Measurements from ENCODE around the gene EPC1. TPM values are rescaled to one million over a fixed set of nuclear protein-coding genes. Genes with fewer than 3 reads are reported as not detected.
"Not testable (repeated sequence)": the region's sequence is repeated elsewhere in the genome, so short reads cannot be mapped to it uniquely, and the experiment has no call there.

EPC1 gene
- polyA plus RNA-seq, 1 donor (not counting 4 experiments of a cell fraction or from before 2014, with no cell fraction given): 34.8 TPM

- H3K27ac ChIP-seq (ENCODE audit: control insufficient read depth, insufficient read depth, low read length): no peak overlapping the region
- no peaks in the 10 kb centered on the region for H3K79me2 ChIP-seq (ENCODE audit: control insufficient read depth, insufficient read depth, low read length)
- peak overlapping the region; percentile 44 for H2AFZ ChIP-seq (ENCODE audit: control insufficient read depth, low read length)
- no peaks in the 10 kb centered on the region for H3K27me3 ChIP-seq (ENCODE audit: control insufficient read depth, extremely low read depth, insufficient read depth, low read length)
- no peaks in the 10 kb centered on the region for H3K36me3 ChIP-seq (ENCODE audit: control insufficient read depth in 2 of 2, extremely low read depth in 1 of 2, insufficient read depth in 2 of 2, low read length in 2 of 2)
- no peak for TF ChIP-seq EZH2 (IDR thresholded peaks at IDR 0.05; ENCODE audit: low read length)
- TF ChIP-seq CTCF (optimal IDR thresholded peaks at IDR 0.05 in 1 of 3, IDR thresholded peaks at IDR 0.05 in 1 of 3, conservative IDR thresholded peaks at IDR 0.05 in 1 of 3; ENCODE audit: extremely low read depth in 1 of 3, insufficient read depth in 2 of 3, low read length in 3 of 3): no peak
- peaks cover 10% of the 10 kb centered on the region for H3K4me1 ChIP-seq (ENCODE audit: control insufficient read depth, extremely low read depth, insufficient read depth, low read length)
- no peak overlapping the region for H3K4me3 ChIP-seq (ENCODE audit: control insufficient read depth in 2 of 3, extremely low read depth in 1 of 3, insufficient read depth in 2 of 3, low read depth in 1 of 3, low read length in 3 of 3)
- H4K20me1 ChIP-seq (ENCODE audit: control insufficient read depth, extremely low read depth, insufficient read depth, low read length): no peaks in the 10 kb centered on the region
- dilution Hi-C loops (cut with MboI; ENCODE audit: extremely low pct_ligation_motif_present, low sequenced_read_pairs): no loop called here
- no peaks in the 10 kb centered on the region for H3K9me3 ChIP-seq (ENCODE audit: control insufficient read depth, low read depth, low read length)
- DNase-seq (ENCODE audit: low read depth, low spot score): no peak
- FAIRE-seq: peak; percentile 70
- H3K4me2 ChIP-seq (ENCODE audit: control insufficient read depth, extremely low read depth, insufficient read depth, low read depth, low read length): peak overlapping the region; percentile 1
- H3K9ac ChIP-seq (ENCODE audit: control insufficient read depth, extremely low read depth, insufficient read depth, low read length): no peak overlapping the region
- H3K9me1 ChIP-seq (ENCODE audit: control insufficient read depth, extremely low read depth, insufficient read depth, low read length): no peaks in the 10 kb centered on the region
Measured at GRCh38 chr10:32253276-32253675, 93.7 kb downstream of the EPC1 start.

GRCh38 chr10:32250489-32250888 is 96.5 kb downstream of the EPC1 start:
- dilution Hi-C loops (cut with MboI; ENCODE audit: extremely low pct_ligation_motif_present, low sequenced_read_pairs); H3K79me2 ChIP-seq (ENCODE audit: control insufficient read depth, insufficient read depth, low read length); FAIRE-seq; H3K9me1 ChIP-seq (ENCODE audit: control insufficient read depth, extremely low read depth, insufficient read depth, low read length); H3K9ac ChIP-seq (ENCODE audit: control insufficient read depth, extremely low read depth, insufficient read depth, low read length); H3K27ac ChIP-seq (ENCODE audit: control insufficient read depth, insufficient read depth, low read length); DNase-seq (ENCODE audit: low read depth, low spot score); H3K4me3 ChIP-seq (ENCODE audit: control insufficient read depth in 2 of 3, extremely low read depth in 1 of 3, insufficient read depth in 2 of 3, low read depth in 1 of 3, low read length in 3 of 3); H3K4me2 ChIP-seq (ENCODE audit: control insufficient read depth, extremely low read depth, insufficient read depth, low read depth, low read length); H3K36me3 ChIP-seq (ENCODE audit: control insufficient read depth in 2 of 2, extremely low read depth in 1 of 2, insufficient read depth in 2 of 2, low read length in 2 of 2); H3K27me3 ChIP-seq (ENCODE audit: control insufficient read depth, extremely low read depth, insufficient read depth, low read length); H3K9me3 ChIP-seq (ENCODE audit: control insufficient read depth, low read depth, low read length); H4K20me1 ChIP-seq (ENCODE audit: control insufficient read depth, extremely low read depth, insufficient read depth, low read length); H2AFZ ChIP-seq (ENCODE audit: control insufficient read depth, low read length): not testable (repeated sequence)
- peaks cover 10% of the 10 kb centered on the region for H3K4me1 ChIP-seq (ENCODE audit: control insufficient read depth, extremely low read depth, insufficient read depth, low read length)

GRCh38 chr10:32246685-32247084 is 100.3 kb downstream of the EPC1 start:
- DNase-seq (ENCODE audit: low read depth, low spot score): no peak
- Histone ChIP-seq H3K4me1 (ENCODE audit: control insufficient read depth, extremely low read depth, insufficient read depth, low read length) (no peaks in the 10 kb centered on the region), H3K36me3 (ENCODE audit: control insufficient read depth in 2 of 2, extremely low read depth in 1 of 2, insufficient read depth in 2 of 2, low read length in 2 of 2) (no peaks in the 10 kb centered on the region), H2AFZ (ENCODE audit: control insufficient read depth, low read length) (no peak overlapping the region), H3K9me3 (ENCODE audit: control insufficient read depth, low read depth, low read length) (no peaks in the 10 kb centered on the region), H3K9ac (ENCODE audit: control insufficient read depth, extremely low read depth, insufficient read depth, low read length) (no peak overlapping the region), H3K79me2 (ENCODE audit: control insufficient read depth, insufficient read depth, low read length) (no peaks in the 10 kb centered on the region), H3K4me3 (ENCODE audit: control insufficient read depth in 2 of 3, extremely low read depth in 1 of 3, insufficient read depth in 2 of 3, low read depth in 1 of 3, low read length in 3 of 3) (no peak overlapping the region), H3K4me2 (ENCODE audit: control insufficient read depth, extremely low read depth, insufficient read depth, low read depth, low read length) (no peak overlapping the region), H4K20me1 (ENCODE audit: control insufficient read depth, extremely low read depth, insufficient read depth, low read length) (no peaks in the 10 kb centered on the region), H3K9me1 (ENCODE audit: control insufficient read depth, extremely low read depth, insufficient read depth, low read length) (no peaks in the 10 kb centered on the region), H3K27ac (ENCODE audit: control insufficient read depth, insufficient read depth, low read length) (no peak overlapping the region), H3K27me3 (ENCODE audit: control insufficient read depth, extremely low read depth, insufficient read depth, low read length) (no peaks in the 10 kb centered on the region)
- TF ChIP-seq CTCF (optimal IDR thresholded peaks at IDR 0.05 in 1 of 3, IDR thresholded peaks at IDR 0.05 in 1 of 3, conservative IDR thresholded peaks at IDR 0.05 in 1 of 3; ENCODE audit: extremely low read depth in 1 of 3, insufficient read depth in 2 of 3, low read length in 3 of 3) (no peak), EZH2 (IDR thresholded peaks at IDR 0.05; ENCODE audit: low read length) (no peak)
- FAIRE-seq: no peak
- dilution Hi-C loops (cut with MboI; ENCODE audit: extremely low pct_ligation_motif_present, low sequenced_read_pairs): no loop called here
